ENCODE measurements around the gene GMPPA.

DNA sequence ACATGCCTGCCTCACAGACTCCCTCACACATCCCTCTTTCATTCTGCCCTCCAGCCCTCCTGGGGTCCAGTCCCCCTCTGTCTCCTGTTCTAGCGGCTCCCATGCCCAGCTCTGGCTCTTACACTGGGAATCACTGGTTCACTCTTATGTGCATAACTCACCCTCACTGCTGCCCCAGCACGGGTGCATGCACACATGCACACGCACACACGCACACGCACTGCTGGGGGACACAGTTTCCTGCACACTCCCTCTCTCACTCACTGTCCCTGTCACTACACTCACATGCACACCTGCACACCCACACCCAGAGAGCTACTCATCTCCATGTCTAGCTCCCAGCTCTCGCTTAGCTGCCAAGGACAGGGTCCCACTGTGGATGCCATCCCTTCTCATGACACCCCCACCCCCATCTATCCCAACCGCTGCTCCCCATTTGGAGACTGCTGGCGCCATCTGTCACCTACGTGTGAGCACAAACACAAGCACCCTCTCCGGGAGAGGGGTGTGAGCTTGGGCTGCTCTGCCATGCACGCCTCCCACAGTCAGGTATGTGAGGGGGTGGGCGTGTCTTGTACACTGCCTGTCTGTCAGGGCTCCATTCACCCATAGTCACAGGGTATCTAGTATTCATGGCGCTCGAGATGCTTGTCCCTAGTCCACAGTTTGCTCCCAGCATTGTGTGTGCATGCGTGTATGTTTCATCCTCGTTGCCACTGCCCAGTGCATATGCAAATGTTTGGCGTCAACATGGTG lies 17.4 kb downstream of the GMPPA start:
- TF ChIP-seq CTCF (optimal IDR thresholded peaks at IDR 0.05 in 1 of 3, IDR thresholded peaks at IDR 0.05 in 1 of 3, conservative IDR thresholded peaks at IDR 0.05 in 1 of 3; ENCODE audit: extremely low read depth in 1 of 3, insufficient read depth in 2 of 3, low read length in 3 of 3) (peak in 1 of 3 experiments; percentile 0), EZH2 (IDR thresholded peaks at IDR 0.05; ENCODE audit: low read length) (no peak)
